HG03432 (cell line): ENCODE results near the gene ASTN2.

Experiments
- ATAC-seq: cut with Tn5 transposase; IDR thresholded peaks from one replicate; pipeline ENCODE4 v1.9.1; 2021; ENCODE audit warnings: mild to moderate bottlenecking, moderate library complexity; ENCODE audit not compliant: unreplicated experiment

Gene ASTN2

DNA sequence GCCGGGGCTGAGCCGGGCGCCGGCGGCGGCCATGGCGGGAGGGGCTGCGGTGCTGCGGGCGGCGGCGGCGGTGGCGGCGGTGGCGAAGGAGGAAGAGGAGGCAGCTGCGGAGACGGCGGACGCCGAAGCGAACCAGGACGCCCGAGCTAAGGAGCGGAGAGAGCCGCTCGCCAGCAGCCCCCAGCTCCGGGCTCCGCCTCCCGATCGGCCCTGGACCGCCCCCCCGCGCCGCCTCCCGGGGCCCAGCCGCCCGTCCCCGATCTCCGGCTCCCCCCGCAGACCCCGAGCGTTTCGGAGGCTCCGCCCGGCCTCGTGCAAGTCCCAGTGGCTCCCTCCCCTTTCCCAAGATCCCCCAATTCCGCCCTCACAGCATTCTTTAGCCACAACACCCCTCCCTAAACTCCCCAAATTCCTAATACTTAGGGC lies at the start of gene ASTN2:
Gene ASTN2, minus strand, starts transcription at position 152 of the 426 bp plus-strand sequence. Its CDS starts 119 bp downstream, at position 33.
- peak; percentile 24 for ATAC-seq

GRCh38 chr9:117462861-117463260 lies 48.0 kb upstream of the ASTN2 start:
- ATAC-seq, result no peak

DNA sequence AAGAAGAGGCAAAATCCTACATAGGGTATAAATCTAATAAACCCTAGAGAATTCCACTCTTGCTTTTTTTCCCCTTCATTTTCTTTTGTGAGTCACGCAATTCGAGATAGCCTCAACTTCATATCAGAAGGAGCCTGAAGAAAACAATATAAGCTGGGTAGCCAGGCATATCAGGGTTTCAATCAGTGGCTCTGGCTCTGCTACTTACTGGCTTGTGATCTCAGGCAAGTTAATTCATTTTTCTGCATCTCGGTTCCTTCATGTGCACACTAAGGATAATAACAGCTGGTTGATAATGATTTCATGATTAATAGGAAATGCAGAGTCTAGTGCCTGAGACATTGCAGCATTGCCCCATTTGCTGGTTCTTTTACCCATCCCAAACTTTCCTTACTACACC lies 46.5 kb upstream of the ASTN2 start:
- ATAC-seq, result no peak

GRCh38 chr9:117460743-117461142 lies 45.9 kb upstream of the ASTN2 start:
- no peak for ATAC-seq

DNA sequence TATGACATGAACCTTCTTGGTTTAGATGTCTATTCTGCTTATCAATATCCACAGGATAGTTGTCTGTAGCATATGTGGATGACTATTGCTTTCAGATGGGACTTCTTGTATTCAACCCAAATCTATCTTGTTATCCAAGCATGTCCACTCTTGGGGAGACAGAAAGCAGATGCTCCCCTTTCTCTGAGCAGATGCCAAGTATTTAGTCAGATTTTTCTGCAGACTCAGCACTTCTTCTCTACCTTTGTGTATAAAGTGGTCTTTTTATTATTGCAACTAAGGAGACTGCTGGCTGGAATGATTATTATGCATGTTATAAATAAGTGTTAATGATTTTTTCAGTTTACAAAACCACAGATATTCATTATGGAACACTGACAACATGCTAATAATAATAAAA lies 45.1 kb upstream of the ASTN2 start:
- no peak for ATAC-seq

- ATAC-seq, result no peak
Measured at GRCh38 chr9:117458066-117458465, 43.2 kb upstream of the ASTN2 start.

DNA sequence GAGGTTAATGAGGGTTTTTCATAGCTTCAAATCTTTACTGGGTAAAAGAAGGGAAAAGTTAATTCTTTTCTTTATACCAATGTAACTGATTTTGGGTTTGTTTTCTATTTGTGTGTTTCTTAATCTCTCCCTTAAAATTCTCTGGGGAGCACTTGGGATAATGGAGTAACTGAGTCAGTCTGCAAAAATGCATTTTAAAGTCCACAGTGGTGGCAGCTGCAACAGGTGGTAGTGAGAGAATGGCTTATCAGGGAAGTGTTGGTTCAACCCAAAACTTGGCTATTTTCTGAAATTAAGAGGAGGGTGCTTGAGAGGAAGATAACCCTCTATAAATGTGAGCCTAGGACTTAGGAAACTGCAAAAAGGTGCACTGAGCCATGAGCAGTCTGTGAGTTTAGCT lies 39.9 kb upstream of the ASTN2 start:
- ATAC-seq, result no peak

DNA sequence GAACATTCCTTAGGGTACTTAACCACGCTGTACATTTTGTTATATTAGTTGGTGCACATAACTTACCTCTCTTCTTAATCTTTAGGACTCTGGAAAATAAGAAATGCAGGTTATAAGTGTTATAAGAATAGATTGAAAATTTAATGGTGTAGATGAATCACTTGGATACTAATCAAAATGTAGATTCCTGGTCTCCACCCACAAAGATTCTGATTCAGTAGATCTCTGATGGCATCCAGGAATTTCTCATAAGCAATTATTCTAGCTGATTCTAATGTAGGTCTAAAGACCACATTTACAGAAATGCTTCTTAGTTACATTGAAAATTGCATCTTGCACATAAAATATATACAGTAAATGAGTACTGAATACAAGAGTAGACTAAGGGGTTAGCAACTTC lies 38.9 kb upstream of the ASTN2 start:
- no peak for ATAC-seq

- ATAC-seq, result no peak
Measured at GRCh38 chr9:117451311-117451710, 36.5 kb upstream of the ASTN2 start.

GRCh38 chr9:117448066-117448465 lies 33.2 kb upstream of the ASTN2 start:
- ATAC-seq, result no peak

DNA sequence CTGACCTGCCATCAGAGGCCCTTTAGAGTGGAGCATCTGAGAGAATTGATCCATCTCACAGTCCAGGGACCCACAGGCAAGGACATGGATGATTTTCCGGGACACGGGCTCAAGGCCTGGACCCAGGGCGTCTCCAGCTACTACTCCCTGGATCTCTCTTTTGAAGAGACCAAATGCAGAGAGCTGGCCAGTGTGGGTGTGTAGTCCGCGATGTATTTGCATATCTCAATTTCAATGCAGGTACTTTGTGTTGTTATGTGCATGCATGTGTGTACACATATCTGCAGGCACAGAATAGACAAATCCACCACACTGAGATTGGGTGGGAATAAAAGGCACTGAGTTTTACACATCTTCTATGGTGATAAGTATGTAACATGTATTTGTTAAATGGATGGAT lies 30.8 kb upstream of the ASTN2 start:
- no peak for ATAC-seq

- no peak for ATAC-seq
Measured at GRCh38 chr9:117444501-117444900, 29.6 kb upstream of the ASTN2 start.

DNA sequence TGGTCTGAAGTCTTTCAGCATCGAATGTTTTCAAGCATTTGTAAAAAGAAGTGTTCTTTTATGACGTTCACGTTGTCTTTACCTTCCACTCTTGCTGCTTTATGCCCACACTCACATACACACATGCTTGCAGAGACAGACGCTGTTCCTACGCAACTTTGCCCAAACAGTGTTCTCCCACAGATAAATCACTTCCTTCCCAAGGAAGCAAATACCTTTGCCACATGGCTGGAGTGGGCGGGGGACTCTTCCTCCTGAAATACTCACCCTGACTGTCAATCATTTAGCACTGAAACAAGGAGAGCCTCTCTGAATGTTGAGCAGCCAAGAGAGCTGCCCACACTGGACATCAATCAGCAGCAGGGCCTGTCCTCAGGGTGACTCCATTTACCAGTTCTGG lies 22.4 kb upstream of the ASTN2 start:
- ATAC-seq, result no peak

DNA sequence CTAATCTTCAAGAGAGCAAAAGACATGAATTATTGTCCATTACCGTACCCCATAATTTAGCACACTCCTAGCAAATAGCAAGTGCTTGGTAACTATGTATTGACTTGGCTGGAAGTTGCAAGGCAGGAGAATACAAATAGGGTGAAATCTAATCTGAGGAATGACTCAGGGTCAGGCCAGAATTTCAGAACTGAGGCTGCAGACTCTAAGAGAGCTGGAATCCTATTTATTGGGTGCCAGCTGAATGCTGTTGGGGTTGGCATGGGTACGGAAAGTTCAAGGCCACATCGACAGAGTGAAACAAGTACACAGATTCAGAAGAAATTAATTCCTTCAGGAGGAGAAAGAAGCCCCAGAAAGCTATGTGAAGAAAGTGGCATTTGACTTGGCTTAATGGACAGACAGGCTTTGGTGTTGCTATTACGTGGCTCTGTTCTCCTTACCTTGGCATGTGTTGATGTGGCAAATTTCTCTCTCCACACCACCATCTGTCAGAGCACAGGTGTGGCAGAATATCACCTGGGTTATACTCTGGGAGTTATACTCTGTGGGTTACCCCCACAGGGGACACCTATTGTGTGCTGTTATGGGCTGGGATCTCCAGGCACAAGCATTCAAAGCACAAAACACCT lies 20.9 kb upstream of the ASTN2 start:
- ATAC-seq, result no peak

- ATAC-seq, result no peak
Measured at GRCh38 chr9:117434566-117434965, 19.7 kb upstream of the ASTN2 start.

DNA sequence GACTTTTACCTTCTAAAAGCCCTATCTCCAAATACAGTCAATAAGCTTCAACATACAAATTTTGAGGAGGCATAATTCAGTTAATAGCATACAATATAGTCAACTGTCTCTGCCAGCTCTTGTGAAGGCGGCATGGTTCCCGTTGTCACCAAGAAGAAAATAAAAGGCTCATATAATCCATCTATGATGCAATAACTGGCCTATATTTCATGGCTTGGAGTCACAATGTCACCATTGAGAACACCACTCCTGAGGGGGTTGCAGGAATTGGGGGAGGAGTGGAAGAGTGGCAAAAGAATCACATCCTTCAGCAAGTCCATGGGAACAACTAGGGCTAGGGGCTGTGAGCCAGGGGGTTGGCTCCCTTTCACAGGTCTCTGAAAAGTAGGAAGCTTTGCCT lies 16.0 kb upstream of the ASTN2 start:
- no peak for ATAC-seq

DNA sequence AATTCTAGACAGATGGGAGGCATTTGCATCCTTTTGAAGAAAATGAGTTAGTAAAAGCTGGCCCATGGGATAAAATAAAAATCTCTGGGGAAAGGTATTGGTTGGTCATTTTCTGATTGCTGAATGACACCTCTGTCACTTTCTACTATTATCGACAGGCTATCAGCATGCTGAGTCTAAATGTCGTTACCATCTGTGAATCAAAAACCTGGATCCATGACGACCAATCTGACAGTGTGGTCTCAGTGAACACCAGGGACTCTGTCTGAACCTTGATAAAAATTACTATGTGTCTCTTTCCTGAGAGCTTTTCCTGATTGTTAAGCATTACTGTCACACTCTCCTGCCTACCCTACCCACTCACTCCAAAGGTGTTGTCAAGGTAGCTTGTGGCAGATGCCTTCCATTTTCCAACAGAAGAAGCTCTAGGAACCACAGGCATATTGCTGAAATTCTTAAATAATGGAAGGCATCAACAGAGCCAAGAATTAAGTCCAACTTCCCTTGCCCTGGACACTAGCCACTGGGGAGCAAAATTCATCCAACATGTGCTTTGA lies 12.6 kb upstream of the ASTN2 start:
- ATAC-seq, result no peak

GRCh38 chr9:117425566-117425965 lies 10.7 kb upstream of the ASTN2 start:
- ATAC-seq, result no peak

GRCh38 chr9:117424291-117424690 lies 9.4 kb upstream of the ASTN2 start:
- ATAC-seq, result no peak

- ATAC-seq, result no peak
Measured at GRCh38 chr9:117418111-117418510, 3.3 kb upstream of the ASTN2 start.

- no peak for ATAC-seq
Measured at GRCh38 chr9:117416856-117417255, 2.0 kb upstream of the ASTN2 start.

DNA sequence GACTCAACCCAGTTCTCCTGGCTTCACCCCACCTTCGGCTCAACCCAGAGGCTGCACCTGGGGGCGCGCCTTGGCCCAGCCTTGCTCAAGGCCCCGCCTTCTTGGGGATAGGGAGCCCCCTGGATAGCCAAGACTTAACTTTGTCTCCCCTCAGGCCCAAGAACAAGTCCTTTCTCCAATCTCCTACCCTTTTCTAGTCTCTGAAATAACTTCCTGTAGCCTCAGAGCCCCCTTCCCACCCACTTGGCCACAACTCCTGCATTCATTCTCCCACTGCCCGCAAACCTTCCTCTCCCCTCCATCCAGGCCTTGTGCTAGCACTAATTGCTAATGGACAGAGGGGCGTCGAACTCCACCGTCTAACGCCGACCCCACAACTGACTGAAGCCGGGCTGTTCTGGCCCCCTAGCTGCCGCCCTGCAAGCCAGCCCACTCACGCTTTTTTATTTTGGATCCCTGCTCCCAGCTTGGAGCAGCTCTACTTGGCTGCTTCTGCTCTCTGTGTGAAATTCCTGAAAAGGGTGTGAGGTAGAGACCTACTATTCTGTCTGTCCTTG lies 579 bp upstream of the ASTN2 start:
- ATAC-seq, result no peak
